ENCODE measurements around the gene HOOK1. TPM values are rescaled to one million over a fixed set of nuclear protein-coding genes. Genes with fewer than 3 reads are reported as not detected.

HOOK1 gene
- total RNA-seq, 1 experiment from 2014 or later = 33.8 TPM

DNA sequence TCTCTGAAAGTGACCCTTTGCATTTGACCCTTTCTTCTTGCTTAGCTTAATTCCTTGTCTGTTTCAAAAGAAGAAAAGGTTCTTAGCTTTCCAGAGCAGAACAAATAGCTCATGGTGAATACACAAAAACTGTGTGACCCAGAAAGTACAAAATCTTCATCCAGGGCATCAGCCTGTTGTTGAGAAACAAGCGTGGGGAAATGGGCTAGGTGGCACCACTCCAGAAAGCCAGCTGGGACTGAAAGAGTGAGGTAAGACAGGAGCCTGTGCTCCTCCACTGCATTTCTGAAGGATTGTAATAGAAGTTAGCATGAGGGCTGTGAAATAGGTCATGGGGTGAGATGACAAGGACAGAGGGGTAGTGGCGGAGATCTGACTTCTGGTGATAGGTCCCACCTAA is 66.0 kb downstream of the HOOK1 start:
- Mint-ChIP-seq H3K9me3 (no peaks in the 10 kb centered on the region), H3K27ac (no peak overlapping the region), H3K4me3 (no peak overlapping the region), H3K4me1 (no peaks in the 10 kb centered on the region; the same call in 1 of the 2 replicates), H3K27me3 (ENCODE audit: low read depth) (no peaks in the 10 kb centered on the region; the same call in 1 of the 2 replicates), H3K36me3 (no peaks in the 10 kb centered on the region)
- TF ChIP-seq PRRX2 (CRISPR knock-in tag; IDR thresholded peaks at IDR 0.05) = no peak
- TF ChIP-seq, protein P1, sequence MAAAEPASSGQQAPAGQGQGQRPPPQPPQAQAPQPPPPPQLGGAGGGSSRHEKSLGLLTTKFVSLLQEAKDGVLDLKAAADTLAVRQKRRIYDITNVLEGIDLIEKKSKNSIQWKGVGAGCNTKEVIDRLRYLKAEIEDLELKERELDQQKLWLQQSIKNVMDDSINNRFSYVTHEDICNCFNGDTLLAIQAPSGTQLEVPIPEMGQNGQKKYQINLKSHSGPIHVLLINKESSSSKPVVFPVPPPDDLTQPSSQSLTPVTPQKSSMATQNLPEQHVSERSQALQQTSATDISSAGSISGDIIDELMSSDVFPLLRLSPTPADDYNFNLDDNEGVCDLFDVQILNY (CRISPR knock-in tag; IDR thresholded peaks at IDR 0.05) = no peak
- no peak for TF ChIP-seq ZNF317 (CRISPR knock-in tag; IDR thresholded peaks at IDR 0.05; ENCODE audit: borderline replicate concordance, low read depth)
- TF ChIP-seq FOXK1 (CRISPR knock-in tag; IDR thresholded peaks at IDR 0.05) = no peak
- TF ChIP-seq CBFB (CRISPR knock-in tag; IDR thresholded peaks at IDR 0.05; ENCODE audit: low read depth) = no peak
- TF ChIP-seq IRF2 (CRISPR knock-in tag; IDR thresholded peaks at IDR 0.05; ENCODE audit: borderline replicate concordance, low read depth) = no peak
- TF ChIP-seq FOXJ3 (CRISPR knock-in tag; IDR thresholded peaks at IDR 0.05; ENCODE audit: borderline replicate concordance) = no peak
- TF ChIP-seq, protein P2, sequence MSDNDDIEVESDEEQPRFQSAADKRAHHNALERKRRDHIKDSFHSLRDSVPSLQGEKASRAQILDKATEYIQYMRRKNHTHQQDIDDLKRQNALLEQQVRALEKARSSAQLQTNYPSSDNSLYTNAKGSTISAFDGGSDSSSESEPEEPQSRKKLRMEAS (CRISPR knock-in tag; IDR thresholded peaks at IDR 0.05) = no peak
- ChIA-PET POLR2A (interaction anchor here (2.7 kb wide), 1 partner anchor 67 kb away, joined by 7 read pairs; no protein-coding TSS in a partner anchor), CTCF (interaction anchor here (1.0 to 6.7 kb wide), 3 partner anchors 64 to 922 kb away, joined by 3 to 156 read pairs (median 3); no protein-coding TSS in a partner anchor)
- no peak for DNase-seq (ENCODE audit: low spot score)
- ATAC-seq = no peak

DNA sequence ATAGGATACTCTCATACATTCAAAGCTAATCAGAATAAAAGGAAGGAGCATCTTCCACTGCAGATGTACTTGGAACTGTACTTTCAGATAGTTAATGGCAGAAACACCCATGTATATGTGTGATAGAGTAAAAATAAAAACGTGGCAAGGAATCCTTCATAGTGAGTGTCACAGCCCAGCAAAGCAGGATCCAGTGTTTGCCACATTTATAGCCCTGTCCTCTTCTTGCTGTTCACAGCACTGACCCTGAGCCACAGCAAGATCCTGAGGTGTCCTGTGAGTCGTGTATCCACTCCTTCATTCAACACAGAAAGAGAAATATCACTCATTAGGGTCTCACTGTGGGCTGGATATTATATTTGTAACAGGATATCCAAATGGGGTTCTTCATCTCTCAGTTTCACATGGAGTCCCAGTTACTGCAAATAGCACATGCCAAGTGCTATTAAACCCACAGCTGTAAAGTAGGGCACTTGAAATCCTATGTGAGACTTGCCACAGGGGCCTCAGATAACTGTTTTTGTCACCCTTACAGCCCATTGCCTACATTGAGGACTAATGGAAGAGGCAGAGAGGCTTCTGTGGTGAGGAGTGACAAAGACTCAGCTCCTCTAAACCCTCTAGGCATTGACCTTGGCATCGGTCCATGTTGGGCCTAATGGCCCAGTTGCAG is 70.5 kb downstream of the HOOK1 start:
- no peaks in the 10 kb centered on the region; the same call in 1 of the 2 replicates for H3K27me3 Mint-ChIP-seq (ENCODE audit: low read depth)
- no peak overlapping the region for H3K27ac Mint-ChIP-seq
- no peak for TF ChIP-seq CREM (CRISPR knock-in tag; IDR thresholded peaks at IDR 0.05)
- TF ChIP-seq, protein P3, sequence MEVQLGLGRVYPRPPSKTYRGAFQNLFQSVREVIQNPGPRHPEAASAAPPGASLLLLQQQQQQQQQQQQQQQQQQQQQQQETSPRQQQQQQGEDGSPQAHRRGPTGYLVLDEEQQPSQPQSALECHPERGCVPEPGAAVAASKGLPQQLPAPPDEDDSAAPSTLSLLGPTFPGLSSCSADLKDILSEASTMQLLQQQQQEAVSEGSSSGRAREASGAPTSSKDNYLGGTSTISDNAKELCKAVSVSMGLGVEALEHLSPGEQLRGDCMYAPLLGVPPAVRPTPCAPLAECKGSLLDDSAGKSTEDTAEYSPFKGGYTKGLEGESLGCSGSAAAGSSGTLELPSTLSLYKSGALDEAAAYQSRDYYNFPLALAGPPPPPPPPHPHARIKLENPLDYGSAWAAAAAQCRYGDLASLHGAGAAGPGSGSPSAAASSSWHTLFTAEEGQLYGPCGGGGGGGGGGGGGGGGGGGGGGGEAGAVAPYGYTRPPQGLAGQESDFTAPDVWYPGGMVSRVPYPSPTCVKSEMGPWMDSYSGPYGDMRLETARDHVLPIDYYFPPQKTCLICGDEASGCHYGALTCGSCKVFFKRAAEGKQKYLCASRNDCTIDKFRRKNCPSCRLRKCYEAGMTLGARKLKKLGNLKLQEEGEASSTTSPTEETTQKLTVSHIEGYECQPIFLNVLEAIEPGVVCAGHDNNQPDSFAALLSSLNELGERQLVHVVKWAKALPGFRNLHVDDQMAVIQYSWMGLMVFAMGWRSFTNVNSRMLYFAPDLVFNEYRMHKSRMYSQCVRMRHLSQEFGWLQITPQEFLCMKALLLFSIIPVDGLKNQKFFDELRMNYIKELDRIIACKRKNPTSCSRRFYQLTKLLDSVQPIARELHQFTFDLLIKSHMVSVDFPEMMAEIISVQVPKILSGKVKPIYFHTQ (CRISPR knock-in tag; IDR thresholded peaks at IDR 0.05) = no peak
- no peak for TF ChIP-seq SOX15 (CRISPR knock-in tag; IDR thresholded peaks at IDR 0.05)
- TF ChIP-seq, protein P2 (CRISPR knock-in tag; IDR thresholded peaks at IDR 0.05) = no peak
- TF ChIP-seq ZNF121 (CRISPR knock-in tag; IDR thresholded peaks at IDR 0.05) = no peak
- TF ChIP-seq, protein P1 (CRISPR knock-in tag; IDR thresholded peaks at IDR 0.05) = no peak
- TF ChIP-seq FOXP1 (CRISPR knock-in tag; IDR thresholded peaks at IDR 0.05; ENCODE audit: borderline replicate concordance) = no peak
- no peak for TF ChIP-seq ZNF232 (CRISPR knock-in tag; IDR thresholded peaks at IDR 0.05)
- TF ChIP-seq, protein P4, sequence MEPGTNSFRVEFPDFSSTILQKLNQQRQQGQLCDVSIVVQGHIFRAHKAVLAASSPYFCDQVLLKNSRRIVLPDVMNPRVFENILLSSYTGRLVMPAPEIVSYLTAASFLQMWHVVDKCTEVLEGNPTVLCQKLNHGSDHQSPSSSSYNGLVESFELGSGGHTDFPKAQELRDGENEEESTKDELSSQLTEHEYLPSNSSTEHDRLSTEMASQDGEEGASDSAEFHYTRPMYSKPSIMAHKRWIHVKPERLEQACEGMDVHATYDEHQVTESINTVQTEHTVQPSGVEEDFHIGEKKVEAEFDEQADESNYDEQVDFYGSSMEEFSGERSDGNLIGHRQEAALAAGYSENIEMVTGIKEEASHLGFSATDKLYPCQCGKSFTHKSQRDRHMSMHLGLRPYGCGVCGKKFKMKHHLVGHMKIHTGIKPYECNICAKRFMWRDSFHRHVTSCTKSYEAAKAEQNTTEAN (CRISPR knock-in tag; IDR thresholded peaks at IDR 0.05) = no peak
- TF ChIP-seq, protein P5, sequence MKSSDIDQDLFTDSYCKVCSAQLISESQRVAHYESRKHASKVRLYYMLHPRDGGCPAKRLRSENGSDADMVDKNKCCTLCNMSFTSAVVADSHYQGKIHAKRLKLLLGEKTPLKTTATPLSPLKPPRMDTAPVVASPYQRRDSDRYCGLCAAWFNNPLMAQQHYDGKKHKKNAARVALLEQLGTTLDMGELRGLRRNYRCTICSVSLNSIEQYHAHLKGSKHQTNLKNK (CRISPR knock-in tag; IDR thresholded peaks at IDR 0.05) = no peak
- no peak for TF ChIP-seq NR1H2 (CRISPR knock-in tag; IDR thresholded peaks at IDR 0.05)
- TF ChIP-seq, protein P6, sequence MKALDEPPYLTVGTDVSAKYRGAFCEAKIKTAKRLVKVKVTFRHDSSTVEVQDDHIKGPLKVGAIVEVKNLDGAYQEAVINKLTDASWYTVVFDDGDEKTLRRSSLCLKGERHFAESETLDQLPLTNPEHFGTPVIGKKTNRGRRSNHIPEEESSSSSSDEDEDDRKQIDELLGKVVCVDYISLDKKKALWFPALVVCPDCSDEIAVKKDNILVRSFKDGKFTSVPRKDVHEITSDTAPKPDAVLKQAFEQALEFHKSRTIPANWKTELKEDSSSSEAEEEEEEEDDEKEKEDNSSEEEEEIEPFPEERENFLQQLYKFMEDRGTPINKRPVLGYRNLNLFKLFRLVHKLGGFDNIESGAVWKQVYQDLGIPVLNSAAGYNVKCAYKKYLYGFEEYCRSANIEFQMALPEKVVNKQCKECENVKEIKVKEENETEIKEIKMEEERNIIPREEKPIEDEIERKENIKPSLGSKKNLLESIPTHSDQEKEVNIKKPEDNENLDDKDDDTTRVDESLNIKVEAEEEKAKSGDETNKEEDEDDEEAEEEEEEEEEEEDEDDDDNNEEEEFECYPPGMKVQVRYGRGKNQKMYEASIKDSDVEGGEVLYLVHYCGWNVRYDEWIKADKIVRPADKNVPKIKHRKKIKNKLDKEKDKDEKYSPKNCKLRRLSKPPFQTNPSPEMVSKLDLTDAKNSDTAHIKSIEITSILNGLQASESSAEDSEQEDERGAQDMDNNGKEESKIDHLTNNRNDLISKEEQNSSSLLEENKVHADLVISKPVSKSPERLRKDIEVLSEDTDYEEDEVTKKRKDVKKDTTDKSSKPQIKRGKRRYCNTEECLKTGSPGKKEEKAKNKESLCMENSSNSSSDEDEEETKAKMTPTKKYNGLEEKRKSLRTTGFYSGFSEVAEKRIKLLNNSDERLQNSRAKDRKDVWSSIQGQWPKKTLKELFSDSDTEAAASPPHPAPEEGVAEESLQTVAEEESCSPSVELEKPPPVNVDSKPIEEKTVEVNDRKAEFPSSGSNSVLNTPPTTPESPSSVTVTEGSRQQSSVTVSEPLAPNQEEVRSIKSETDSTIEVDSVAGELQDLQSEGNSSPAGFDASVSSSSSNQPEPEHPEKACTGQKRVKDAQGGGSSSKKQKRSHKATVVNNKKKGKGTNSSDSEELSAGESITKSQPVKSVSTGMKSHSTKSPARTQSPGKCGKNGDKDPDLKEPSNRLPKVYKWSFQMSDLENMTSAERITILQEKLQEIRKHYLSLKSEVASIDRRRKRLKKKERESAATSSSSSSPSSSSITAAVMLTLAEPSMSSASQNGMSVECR (CRISPR knock-in tag; IDR thresholded peaks at IDR 0.05; ENCODE audit: borderline replicate concordance) = no peak
- no peak for TF ChIP-seq GTF2I (CRISPR knock-in tag; conservative IDR thresholded peaks at IDR 0.05)
- TF ChIP-seq JAZF1 (CRISPR knock-in tag; IDR thresholded peaks at IDR 0.05) = no peak
- no peak for TF ChIP-seq ZNF416 (CRISPR knock-in tag; IDR thresholded peaks at IDR 0.05)
- TF ChIP-seq ETV6 (CRISPR knock-in tag; IDR thresholded peaks at IDR 0.05) = no peak
- H3K36me3 Mint-ChIP-seq = peaks cover 28% of the 10 kb centered on the region
- no peak overlapping the region for H3K4me3 Mint-ChIP-seq
- CTCF ChIA-PET = interaction anchor here (2.0 to 2.8 kb wide), 2 partner anchors 62 to 86 kb away, joined by 4 to 10 read pairs; no protein-coding TSS in a partner anchor
- no peaks in the 10 kb centered on the region for H3K4me1 Mint-ChIP-seq
- POLR2A ChIA-PET = no interaction called here
- ATAC-seq = no peak
- H3K9me3 Mint-ChIP-seq = peaks cover 45% of the 10 kb centered on the region
- DNase-seq (ENCODE audit: low spot score) = no peak
